ENCODE measurements around the gene HTR2C.

DNA sequence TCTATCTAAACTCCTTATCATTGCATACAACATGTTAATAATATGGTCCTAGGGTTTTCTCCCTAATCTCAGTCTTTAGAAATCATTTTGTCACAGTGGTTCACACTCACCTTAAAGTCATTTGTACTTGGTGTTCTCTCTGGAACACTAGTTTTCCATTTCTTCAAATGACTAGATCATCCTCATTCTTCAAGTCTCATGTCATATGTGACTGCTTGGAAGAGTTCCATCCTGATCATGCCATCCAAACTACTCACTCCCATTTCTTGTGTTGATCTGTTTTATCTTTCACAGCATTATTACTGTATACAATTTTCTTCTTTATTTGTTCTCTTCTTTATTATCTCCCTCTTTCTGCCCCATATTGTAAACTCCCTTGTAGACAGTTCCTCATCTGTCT, 66.5 kb downstream of the HTR2C start:
- TF ChIP-seq, protein P1, sequence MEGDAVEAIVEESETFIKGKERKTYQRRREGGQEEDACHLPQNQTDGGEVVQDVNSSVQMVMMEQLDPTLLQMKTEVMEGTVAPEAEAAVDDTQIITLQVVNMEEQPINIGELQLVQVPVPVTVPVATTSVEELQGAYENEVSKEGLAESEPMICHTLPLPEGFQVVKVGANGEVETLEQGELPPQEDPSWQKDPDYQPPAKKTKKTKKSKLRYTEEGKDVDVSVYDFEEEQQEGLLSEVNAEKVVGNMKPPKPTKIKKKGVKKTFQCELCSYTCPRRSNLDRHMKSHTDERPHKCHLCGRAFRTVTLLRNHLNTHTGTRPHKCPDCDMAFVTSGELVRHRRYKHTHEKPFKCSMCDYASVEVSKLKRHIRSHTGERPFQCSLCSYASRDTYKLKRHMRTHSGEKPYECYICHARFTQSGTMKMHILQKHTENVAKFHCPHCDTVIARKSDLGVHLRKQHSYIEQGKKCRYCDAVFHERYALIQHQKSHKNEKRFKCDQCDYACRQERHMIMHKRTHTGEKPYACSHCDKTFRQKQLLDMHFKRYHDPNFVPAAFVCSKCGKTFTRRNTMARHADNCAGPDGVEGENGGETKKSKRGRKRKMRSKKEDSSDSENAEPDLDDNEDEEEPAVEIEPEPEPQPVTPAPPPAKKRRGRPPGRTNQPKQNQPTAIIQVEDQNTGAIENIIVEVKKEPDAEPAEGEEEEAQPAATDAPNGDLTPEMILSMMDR (IDR thresholded peaks at IDR 0.05), result no peak
- TF ChIP-seq EZH2 (IDR thresholded peaks at IDR 0.05), result no peak
